HepG2 (cell line): ENCODE measurements around the gene C14orf119. TPM values are rescaled to one million over a fixed set of nuclear protein-coding genes. Genes with fewer than 3 reads are reported as not detected.

Experiments used
- ARHGAP35 ChIP-seq: sonication (generic); formaldehyde crosslinking; IDR thresholded peaks from 2 replicates; pipeline ENCODE4 v1.9.0; 2022; ENCODE audit warnings: mild to moderate bottlenecking, inconsistent platforms, moderate library complexity, missing genetic modification reagents, borderline replicate concordance
- ATF7 ChIP-seq, 2 experiments: fragments of 450-650 bp in 1 of 2; sonication (generic) in 1 of 2; formaldehyde crosslinking in 1 of 2; IDR thresholded peaks; 2 replicates each; pipeline versions ENCODE4 v1.4.0 to v1.6.1; 2016 to 2020; ENCODE audit warnings: antibody characterized with exemption in 1 of 2, mild to moderate bottlenecking in 1 of 2, missing genetic modification reagents in 1 of 2
- FOXJ3 ChIP-seq: sonication (generic); formaldehyde crosslinking; IDR thresholded peaks from 2 replicates; pipeline ENCODE4 v1.4.0; 2020; ENCODE audit warnings: missing genetic modification reagents, mild to moderate bottlenecking, borderline replicate concordance
- HIVEP1 ChIP-seq: sonication (generic); formaldehyde crosslinking; IDR thresholded peaks from 2 replicates; pipeline ENCODE4 v1.4.0; 2020; ENCODE audit warnings: mild to moderate bottlenecking, missing genetic modification reagents
- PATZ1 ChIP-seq: sonication (generic); formaldehyde crosslinking; IDR thresholded peaks from 2 replicates; pipeline ENCODE4 v1.4.0; 2020; ENCODE audit warnings: missing genetic modification reagents
- TARDBP ChIP-seq: sonication (generic); formaldehyde crosslinking; IDR thresholded peaks from 2 replicates; pipeline ENCODE4 v1.8.0; 2022; ENCODE audit warnings: mild to moderate bottlenecking, missing genetic modification reagents
- TRAFD1 ChIP-seq: sonication (generic); formaldehyde crosslinking; IDR thresholded peaks from 2 replicates; pipeline ENCODE4 v1.5.1; 2020; ENCODE audit warnings: missing genetic modification reagents, mild to moderate bottlenecking, borderline replicate concordance
- ZC3H4 ChIP-seq: sonication (generic); formaldehyde crosslinking; IDR thresholded peaks from 2 replicates; pipeline ENCODE4 v1.4.0; 2020; ENCODE audit warnings: missing genetic modification reagents, borderline replicate concordance
- ZFP36L1 ChIP-seq: sonication (generic); formaldehyde crosslinking; IDR thresholded peaks from 2 replicates; pipeline ENCODE4 v1.8.0; 2022; ENCODE audit warnings: mild to moderate bottlenecking, missing genetic modification reagents, moderate library complexity
- ZFYVE20 ChIP-seq: sonication (generic); formaldehyde crosslinking; IDR thresholded peaks from 2 replicates; pipeline ENCODE4 v1.8.0; 2023; ENCODE audit warnings: low read depth, mild to moderate bottlenecking, moderate library complexity, missing genetic modification reagents, borderline replicate concordance
- ZNF18 ChIP-seq: sonication (generic); formaldehyde crosslinking; IDR thresholded peaks from 2 replicates; pipeline ENCODE4 v1.8.0; 2022; ENCODE audit warnings: mild to moderate bottlenecking, missing genetic modification reagents; ENCODE audit not compliant: insufficient replicate concordance
- ZNF205 ChIP-seq: IDR thresholded peaks from 2 replicates; pipeline ENCODE4 v1.6.1; 2018; ENCODE audit warnings: missing biosample characterization, missing genetic modification reagents
- ZNF253 ChIP-seq: sonication (generic); formaldehyde crosslinking; IDR thresholded peaks from 2 replicates; pipeline ENCODE4 v1.8.0; 2022; ENCODE audit warnings: mild to moderate bottlenecking, missing genetic modification reagents, borderline replicate concordance
- ZNF292 ChIP-seq: sonication (generic); formaldehyde crosslinking; IDR thresholded peaks from 2 replicates; pipeline ENCODE4 v1.8.1; 2022; ENCODE audit warnings: mild to moderate bottlenecking, low read depth, missing genetic modification reagents, borderline replicate concordance
- polyA plus RNA-seq, 8 experiments: library from polyadenylated mRNA; depleted of rRNA in 3 of 8; stranded (reverse) in 7 of 8; unstranded in 1 of 8; fragments of >200 nt; fragmentation: Illumina TruSeq in 4 of 8; extraction: Trizol in 4 of 8; gene quantifications; 2 replicates each; pipeline versions ENCODE4 v1.2.1 to v1.2.3, GENCODE V29; 2011 to 2016; ENCODE audit warnings: low read depth in 4 of 8, missing spikeins in 1 of 8, mixed read lengths in 1 of 8; ENCODE audit not compliant: insufficient read depth in 1 of 8
- total RNA-seq, 5 experiments: library from RNA; depleted of rRNA; stranded (reverse); fragments of >200 nt; fragmentation: Illumina TruSeq; extraction: Trizol; gene quantifications; 2 replicates each; pipeline ENCODE4 v1.2.3, GENCODE V29; 2016; ENCODE audit warnings: low read depth in 1 of 5
- TF ChIP-seq, protein P1 (sequence below): sonication (generic); formaldehyde crosslinking; IDR thresholded peaks from 2 replicates; pipeline ENCODE4 v1.4.0; 2020; ENCODE audit warnings: mild to moderate bottlenecking, missing genetic modification reagents
- TF ChIP-seq, protein P2 (sequence below): sonication (generic); formaldehyde crosslinking; IDR thresholded peaks from 2 replicates; pipeline ENCODE4 v1.5.1; 2020; ENCODE audit warnings: mild to moderate bottlenecking, missing genetic modification reagents, moderate library complexity

C14orf119 gene
- total and polyA plus RNA-seq, 2 of the 13 experiments (the other 11 are each of a cell fraction or from before 2014, with no cell fraction given): 117 to 206 TPM

DNA sequence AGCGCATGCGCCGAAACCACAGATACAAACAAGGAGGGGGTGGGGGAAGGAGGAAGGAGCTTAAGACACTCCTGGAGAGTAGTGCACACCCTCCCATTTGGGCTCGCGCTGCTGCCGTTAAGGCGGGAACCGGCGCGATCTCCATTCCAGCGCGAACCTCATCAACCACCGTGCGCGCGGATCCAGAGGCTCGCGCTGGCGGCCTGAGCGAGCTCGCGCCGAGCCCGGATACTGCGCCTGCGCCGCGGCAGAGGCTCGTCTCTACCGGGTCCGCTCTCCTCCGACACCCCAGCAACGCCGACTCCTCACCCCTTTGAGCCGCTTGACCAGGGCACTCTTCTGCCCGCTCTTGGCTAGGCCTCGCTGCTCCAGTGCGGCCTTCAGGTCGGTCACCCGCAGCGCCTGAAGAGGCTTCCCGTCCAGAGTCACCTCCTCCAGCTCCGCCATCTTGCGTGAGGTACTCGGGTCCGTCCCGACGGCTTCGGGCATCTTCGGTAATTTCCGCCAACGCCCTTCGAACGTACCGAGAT, 574 bp upstream of the C14orf119 start, which contains the start of gene ACIN1 (continued):
- TF ChIP-seq ZNF18 (peak; percentile 83), ARHGAP35 (CRISPR knock-in tag) (peak; percentile 100), TRAFD1 (CRISPR knock-in tag) (peak; percentile 99), ZNF205 (CRISPR knock-in tag) (peak; percentile 89), ATF7 (IDR thresholded peaks at IDR 0.05) (no peak), ATF7 (CRISPR knock-in tag; IDR thresholded peaks at IDR 0.05) (peak; percentile 93), FOXJ3 (CRISPR knock-in tag) (0 out of 2 replicates have a peak, but pooled peaks have one; percentile 65), ZNF292 (peak; percentile 86), ZFP36L1 (CRISPR knock-in tag) (peak; percentile 89; the same call in 1 of the 2 replicates), ZFYVE20 (CRISPR knock-in tag) (0 out of 2 replicates have a peak, but pooled peaks have one; percentile 86), ZNF253 (peak; percentile 98), PATZ1 (CRISPR knock-in tag) (peak; percentile 5; the same call in 1 of the 2 replicates), TARDBP (peak; percentile 92), ZC3H4 (CRISPR knock-in tag) (peak; percentile 83), HIVEP1 (CRISPR knock-in tag) (peak; percentile 98)
- TF ChIP-seq, protein P1, sequence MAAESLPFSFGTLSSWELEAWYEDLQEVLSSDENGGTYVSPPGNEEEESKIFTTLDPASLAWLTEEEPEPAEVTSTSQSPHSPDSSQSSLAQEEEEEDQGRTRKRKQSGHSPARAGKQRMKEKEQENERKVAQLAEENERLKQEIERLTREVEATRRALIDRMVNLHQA (CRISPR knock-in tag): no peak
- TF ChIP-seq, protein P2, sequence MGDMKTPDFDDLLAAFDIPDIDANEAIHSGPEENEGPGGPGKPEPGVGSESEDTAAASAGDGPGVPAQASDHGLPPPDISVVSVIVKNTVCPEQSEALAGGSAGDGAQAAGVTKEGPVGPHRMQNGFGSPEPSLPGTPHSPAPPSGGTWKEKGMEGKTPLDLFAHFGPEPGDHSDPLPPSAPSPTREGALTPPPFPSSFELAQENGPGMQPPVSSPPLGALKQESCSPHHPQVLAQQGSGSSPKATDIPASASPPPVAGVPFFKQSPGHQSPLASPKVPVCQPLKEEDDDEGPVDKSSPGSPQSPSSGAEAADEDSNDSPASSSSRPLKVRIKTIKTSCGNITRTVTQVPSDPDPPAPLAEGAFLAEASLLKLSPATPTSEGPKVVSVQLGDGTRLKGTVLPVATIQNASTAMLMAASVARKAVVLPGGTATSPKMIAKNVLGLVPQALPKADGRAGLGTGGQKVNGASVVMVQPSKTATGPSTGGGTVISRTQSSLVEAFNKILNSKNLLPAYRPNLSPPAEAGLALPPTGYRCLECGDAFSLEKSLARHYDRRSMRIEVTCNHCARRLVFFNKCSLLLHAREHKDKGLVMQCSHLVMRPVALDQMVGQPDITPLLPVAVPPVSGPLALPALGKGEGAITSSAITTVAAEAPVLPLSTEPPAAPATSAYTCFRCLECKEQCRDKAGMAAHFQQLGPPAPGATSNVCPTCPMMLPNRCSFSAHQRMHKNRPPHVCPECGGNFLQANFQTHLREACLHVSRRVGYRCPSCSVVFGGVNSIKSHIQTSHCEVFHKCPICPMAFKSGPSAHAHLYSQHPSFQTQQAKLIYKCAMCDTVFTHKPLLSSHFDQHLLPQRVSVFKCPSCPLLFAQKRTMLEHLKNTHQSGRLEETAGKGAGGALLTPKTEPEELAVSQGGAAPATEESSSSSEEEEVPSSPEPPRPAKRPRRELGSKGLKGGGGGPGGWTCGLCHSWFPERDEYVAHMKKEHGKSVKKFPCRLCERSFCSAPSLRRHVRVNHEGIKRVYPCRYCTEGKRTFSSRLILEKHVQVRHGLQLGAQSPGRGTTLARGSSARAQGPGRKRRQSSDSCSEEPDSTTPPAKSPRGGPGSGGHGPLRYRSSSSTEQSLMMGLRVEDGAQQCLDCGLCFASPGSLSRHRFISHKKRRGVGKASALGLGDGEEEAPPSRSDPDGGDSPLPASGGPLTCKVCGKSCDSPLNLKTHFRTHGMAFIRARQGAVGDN (CRISPR knock-in tag): peak; percentile 97
